Dermis lymphatic vessel endothelial cell (primary cell): ENCODE data around the gene IGSF10. TPM values are rescaled to one million over a fixed set of nuclear protein-coding genes. Genes with fewer than 3 reads are reported as not detected.

Experiments used
- total RNA-seq: library from RNA; depleted of rRNA; stranded (reverse); fragments of >200 nt; gene quantifications from 2 replicates; pipeline ENCODE4 v1.2.1, GENCODE V29; 2014

Gene IGSF10, protein sequence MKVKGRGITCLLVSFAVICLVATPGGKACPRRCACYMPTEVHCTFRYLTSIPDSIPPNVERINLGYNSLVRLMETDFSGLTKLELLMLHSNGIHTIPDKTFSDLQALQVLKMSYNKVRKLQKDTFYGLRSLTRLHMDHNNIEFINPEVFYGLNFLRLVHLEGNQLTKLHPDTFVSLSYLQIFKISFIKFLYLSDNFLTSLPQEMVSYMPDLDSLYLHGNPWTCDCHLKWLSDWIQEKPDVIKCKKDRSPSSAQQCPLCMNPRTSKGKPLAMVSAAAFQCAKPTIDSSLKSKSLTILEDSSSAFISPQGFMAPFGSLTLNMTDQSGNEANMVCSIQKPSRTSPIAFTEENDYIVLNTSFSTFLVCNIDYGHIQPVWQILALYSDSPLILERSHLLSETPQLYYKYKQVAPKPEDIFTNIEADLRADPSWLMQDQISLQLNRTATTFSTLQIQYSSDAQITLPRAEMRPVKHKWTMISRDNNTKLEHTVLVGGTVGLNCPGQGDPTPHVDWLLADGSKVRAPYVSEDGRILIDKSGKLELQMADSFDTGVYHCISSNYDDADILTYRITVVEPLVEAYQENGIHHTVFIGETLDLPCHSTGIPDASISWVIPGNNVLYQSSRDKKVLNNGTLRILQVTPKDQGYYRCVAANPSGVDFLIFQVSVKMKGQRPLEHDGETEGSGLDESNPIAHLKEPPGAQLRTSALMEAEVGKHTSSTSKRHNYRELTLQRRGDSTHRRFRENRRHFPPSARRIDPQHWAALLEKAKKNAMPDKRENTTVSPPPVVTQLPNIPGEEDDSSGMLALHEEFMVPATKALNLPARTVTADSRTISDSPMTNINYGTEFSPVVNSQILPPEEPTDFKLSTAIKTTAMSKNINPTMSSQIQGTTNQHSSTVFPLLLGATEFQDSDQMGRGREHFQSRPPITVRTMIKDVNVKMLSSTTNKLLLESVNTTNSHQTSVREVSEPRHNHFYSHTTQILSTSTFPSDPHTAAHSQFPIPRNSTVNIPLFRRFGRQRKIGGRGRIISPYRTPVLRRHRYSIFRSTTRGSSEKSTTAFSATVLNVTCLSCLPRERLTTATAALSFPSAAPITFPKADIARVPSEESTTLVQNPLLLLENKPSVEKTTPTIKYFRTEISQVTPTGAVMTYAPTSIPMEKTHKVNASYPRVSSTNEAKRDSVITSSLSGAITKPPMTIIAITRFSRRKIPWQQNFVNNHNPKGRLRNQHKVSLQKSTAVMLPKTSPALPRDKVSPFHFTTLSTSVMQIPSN (N-terminal part only)
- under 0.01 TPM in 1 of 2 replicates, not detected in the other for total RNA-seq

DNA sequence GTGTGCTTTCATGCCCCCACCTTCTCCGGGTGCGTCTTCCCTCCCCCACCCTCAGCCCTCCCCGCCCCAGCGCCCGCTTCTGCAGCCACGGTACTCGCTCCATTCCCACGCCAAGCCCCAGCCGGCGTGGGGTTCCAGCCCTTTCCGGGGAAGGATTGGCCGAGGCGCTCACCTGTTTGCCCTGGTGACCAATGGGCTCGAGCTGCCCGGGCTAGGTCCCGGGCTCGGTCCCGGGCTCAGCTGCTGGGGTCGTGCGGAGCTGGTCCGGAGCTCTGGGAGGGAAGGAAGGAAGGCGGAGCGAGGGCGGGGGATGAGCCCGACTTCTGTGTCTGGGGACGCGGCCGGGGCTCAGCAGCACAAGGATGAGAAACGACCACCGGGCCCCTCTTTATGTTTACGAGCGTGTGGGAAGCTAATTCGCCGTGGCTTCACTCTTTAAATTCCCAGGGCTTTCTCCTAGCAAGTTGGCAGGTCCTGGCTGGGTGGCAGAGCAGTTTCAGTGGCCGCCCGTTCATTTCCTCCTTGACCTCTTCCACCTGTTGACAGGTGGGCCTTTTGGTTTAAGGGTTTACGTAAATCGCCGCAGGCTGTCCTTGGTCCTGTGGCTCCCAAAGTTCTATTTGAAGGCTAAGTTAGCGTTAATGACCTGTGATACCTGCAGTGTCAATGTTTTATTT is at the start of gene IGSF10:
IGSF10 (minus strand) TSS at position 288 of the 677 bp plus-strand sequence. CDS start 2,352 bp downstream, outside the sequence.

Other genes starting within 250 kb of the IGSF10 start
- gene P2RY14, start 182.5 kb downstream of the IGSF10 start, total RNA-seq: not detected in 2 replicates
- gene GPR87, start 144.2 kb downstream of the IGSF10 start, total RNA-seq: not detected in 2 replicates
- not detected in 2 replicates for gene P2RY13, start 131.5 kb downstream of the IGSF10 start, total RNA-seq
- gene P2RY12, start 76.3 kb downstream of the IGSF10 start, total RNA-seq: not detected in 2 replicates